OCI-LY1 (cell line): ENCODE measurements around the gene NBEA.

Experiments
- H2AFZ ChIP-seq: fragments of 200-600 bp; sonication (generic), shearing (Covaris generic); 2 replicates; pipeline ENCODE4 v1.6.0; 2014; ENCODE audit warnings: antibody characterized with exemption, mild to moderate bottlenecking, low read length
- H3F3A ChIP-seq: fragments of 200-600 bp; sonication (generic), shearing (Covaris generic); 2 replicates; pipeline ENCODE4 v1.6.0; 2014; ENCODE audit warnings: mild to moderate bottlenecking, antibody characterized with exemption, low read length, moderate library complexity; ENCODE audit not compliant: insufficient read depth
- H3K27ac ChIP-seq: fragments of 200-600 bp; sonication (generic); 2 replicates; pipeline ENCODE4 v1.5.1; 2014; ENCODE audit warnings: low read length, mixed run types, mild to moderate bottlenecking, low read depth; ENCODE audit not compliant: poor library complexity, severe bottlenecking
- H3K27me3 ChIP-seq: fragments of 200-600 bp; sonication (generic); 2 replicates; pipeline ENCODE4 v1.6.0; 2014; ENCODE audit warnings: antibody characterized with exemption, mild to moderate bottlenecking, low read length, moderate library complexity; ENCODE audit not compliant: insufficient read depth
- H3K36me3 ChIP-seq: fragments of 200-600 bp; sonication (generic); 2 replicates; pipeline ENCODE4 v1.6.1; 2014; ENCODE audit warnings: mild to moderate bottlenecking, antibody characterized with exemption, low read length, moderate library complexity, mixed read lengths; ENCODE audit not compliant: insufficient read depth
- H3K4me1 ChIP-seq: fragments of 200-600 bp; sonication (generic); 2 replicates; pipeline ENCODE4 v1.5.1; 2014; ENCODE audit warnings: mild to moderate bottlenecking, low read length, moderate library complexity; ENCODE audit not compliant: insufficient read depth, severe bottlenecking
- H3K4me2 ChIP-seq: fragments of 200-600 bp; sonication (generic), shearing (Covaris generic); 2 replicates; pipeline ENCODE4 v1.6.1; 2014; ENCODE audit warnings: low read length
- H3K4me3 ChIP-seq: fragments of 200-600 bp; sonication (generic); 2 replicates; pipeline ENCODE4 v1.5.1; 2014; ENCODE audit warnings: low read length, low read depth, mild to moderate bottlenecking, mixed read lengths; ENCODE audit not compliant: poor library complexity, severe bottlenecking
- H3K79me2 ChIP-seq: fragments of 200-600 bp; shearing (Covaris generic); 2 replicates; pipeline ENCODE4 v1.6.1; 2016; ENCODE audit warnings: mixed run types, low read length, mixed read lengths; ENCODE audit not compliant: insufficient read depth
- H3K9ac ChIP-seq: fragments of 200-600 bp; sonication (generic), shearing (Covaris generic); 2 replicates; pipeline ENCODE4 v1.6.1; 2014; ENCODE audit warnings: mild to moderate bottlenecking, low read length, mixed read lengths
- H3K9me2 ChIP-seq: fragments of 200-600 bp; sonication (generic), shearing (Covaris generic); 2 replicates; pipeline ENCODE4 v1.6.1; 2014; ENCODE audit warnings: low read depth, mild to moderate bottlenecking, low read length, mixed read lengths
- H3K9me3 ChIP-seq: fragments of 200-600 bp; shearing (Covaris generic); 2 replicates; pipeline ENCODE4 v1.6.1; 2014; ENCODE audit warnings: low read length, mixed read lengths
- H4K20me1 ChIP-seq: fragments of 200-600 bp; sonication (generic), shearing (Covaris generic); 2 replicates; pipeline ENCODE4 v1.6.0; 2016; ENCODE audit warnings: mild to moderate bottlenecking, low read length; ENCODE audit not compliant: insufficient read depth
- CTCF ChIP-seq: fragments of 200-600 bp; sonication (generic), shearing (Covaris generic); IDR thresholded peaks from 2 replicates; pipeline ENCODE4 v1.5.1; 2017; ENCODE audit warnings: mild to moderate bottlenecking, antibody characterized with exemption, low read length, moderate library complexity, mixed read lengths
- EZH2 ChIP-seq: fragments of 200-600 bp; sonication (generic), shearing (Covaris generic); IDR thresholded peaks from 2 replicates; pipeline ENCODE4 v1.8.0; 2017; ENCODE audit warnings: borderline replicate concordance, mixed run types, mild to moderate bottlenecking, antibody characterized with exemption, low read length, moderate library complexity, mixed read lengths

Gene NBEA

GRCh38 chr13:35552172-35552844 is 610.2 kb downstream of the NBEA start:
- H3K4me3 ChIP-seq = no peak overlapping the region
- TF ChIP-seq EZH2 (no peak), CTCF (no peak)
- H3K9ac ChIP-seq = no peak overlapping the region
- H2AFZ ChIP-seq = no peak overlapping the region
- H3K27ac ChIP-seq = no peak overlapping the region
- H3K9me3 ChIP-seq = no peaks in the 10 kb centered on the region
- no peaks in the 10 kb centered on the region for H3K36me3 ChIP-seq
- no peaks in the 10 kb centered on the region for H3F3A ChIP-seq
- H3K4me2 ChIP-seq = no peak overlapping the region
- no peaks in the 10 kb centered on the region for H4K20me1 ChIP-seq
- no peaks in the 10 kb centered on the region for H3K4me1 ChIP-seq
- no peaks in the 10 kb centered on the region for H3K9me2 ChIP-seq
- H3K79me2 ChIP-seq = no peaks in the 10 kb centered on the region
- H3K27me3 ChIP-seq = no peaks in the 10 kb centered on the region

- Histone ChIP-seq H3K9me3 (no peaks in the 10 kb centered on the region), H3K27me3 (no peaks in the 10 kb centered on the region), H3K36me3 (no peaks in the 10 kb centered on the region), H2AFZ (no peak overlapping the region), H3K4me1 (no peaks in the 10 kb centered on the region), H3F3A (no peaks in the 10 kb centered on the region), H4K20me1 (no peaks in the 10 kb centered on the region), H3K79me2 (no peaks in the 10 kb centered on the region), H3K4me2 (no peak overlapping the region), H3K4me3 (no peak overlapping the region), H3K9ac (no peak overlapping the region), H3K27ac (no peak overlapping the region), H3K9me2 (no peaks in the 10 kb centered on the region)
- no peak for TF ChIP-seq CTCF
- no peak for TF ChIP-seq EZH2
Observed at GRCh38 chr13:35554972-35555623, 613.0 kb downstream of the NBEA start.

- no peaks in the 10 kb centered on the region for H3K9me2 ChIP-seq
- no peak overlapping the region for H3K9ac ChIP-seq
- H3K27me3 ChIP-seq = no peaks in the 10 kb centered on the region
- no peak overlapping the region for H3K4me2 ChIP-seq
- H3K36me3 ChIP-seq = no peaks in the 10 kb centered on the region
- no peaks in the 10 kb centered on the region for H3K4me1 ChIP-seq
- H3K4me3 ChIP-seq = no peak overlapping the region
- no peak overlapping the region for H3K27ac ChIP-seq
- H3K79me2 ChIP-seq = no peaks in the 10 kb centered on the region
- TF ChIP-seq EZH2 (no peak), CTCF (no peak)
- H2AFZ ChIP-seq = no peak overlapping the region
- no peaks in the 10 kb centered on the region for H4K20me1 ChIP-seq
- no peaks in the 10 kb centered on the region for H3F3A ChIP-seq
- H3K9me3 ChIP-seq = no peaks in the 10 kb centered on the region
Observed at GRCh38 chr13:35557475-35557874, 615.4 kb downstream of the NBEA start.
